Adipose tissue (tissue), 3 donors: ENCODE results near the gene ANAPC1. TPM values are rescaled to one million over a fixed set of nuclear protein-coding genes. Genes with fewer than 3 reads are reported as not detected.
"Not testable (repeated sequence)": the region's sequence is repeated elsewhere in the genome, so short reads cannot be mapped to it uniquely, and the experiment has no call there.

Source experiments
- H3K27ac ChIP-seq: one replicate; pipeline ENCODE4 v1.5.1; 2013; ENCODE audit warnings: low read depth, low read length
- WGBS, 3 donors: extraction: QIAGEN DNeasy Blood & Tissue Kit; methylation state at CpG; one replicate each; pipeline ENCODE4 v1.1.7; 2013; 5-methylcytosine and 5-hydroxymethylcytosine counted together
- polyA plus RNA-seq, 3 donors: library from polyadenylated mRNA; stranded (reverse); fragments of 200-250 nt; gene quantifications; one replicate each; pipeline ENCODE4 v1.2.3, GENCODE V29; 2013
- donor health status: healthy with polysubstance abuse.
- donor health status: Bipolar disorder and iron deficiency.
- donor health status: healthy.

The ANAPC1 gene
- polyA plus RNA-seq, 3 donors: 5.7 to 9.6 (median 6.4) TPM

DNA sequence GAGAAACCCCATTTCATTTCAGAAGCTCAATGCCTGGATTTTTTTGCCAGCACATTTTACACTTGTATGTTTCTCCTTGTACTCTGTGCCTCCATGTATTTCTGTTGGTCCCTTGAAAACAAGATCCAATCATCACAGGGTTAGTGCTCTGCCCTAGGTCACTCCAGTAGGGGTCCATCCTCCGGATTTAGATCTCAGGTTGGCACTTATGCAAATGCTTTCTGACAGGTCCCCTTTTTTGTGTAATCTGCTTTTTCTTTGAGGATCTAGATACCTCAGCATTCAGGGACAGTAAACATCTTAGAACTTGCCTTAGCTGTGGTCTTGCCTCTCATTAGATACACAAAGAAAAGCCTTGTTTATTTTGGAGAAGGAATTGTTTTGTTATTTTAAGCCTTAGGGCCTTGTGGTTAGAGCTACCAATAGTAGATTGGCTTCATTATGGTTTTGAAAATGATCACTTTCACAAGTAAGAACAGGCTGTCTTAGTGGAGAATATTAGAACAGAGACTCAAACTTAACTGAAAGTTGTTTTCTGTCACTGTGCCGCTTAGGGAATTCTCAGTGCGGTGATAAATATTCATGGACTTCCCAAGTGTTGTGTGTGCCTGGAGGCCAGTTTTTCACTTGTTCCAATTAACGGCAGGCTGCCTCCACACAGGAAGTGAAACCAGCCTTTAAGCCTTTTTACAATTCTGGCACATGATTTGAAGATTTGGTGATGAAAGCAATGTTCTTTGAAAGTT, 22.2 kb upstream of the ANAPC1 start:
- WGBS, 3 donors: 17 to 23% (median 21%) methylated on average over 4 of the region's 4 CpGs
- H3K27ac ChIP-seq: no peak overlapping the region

DNA sequence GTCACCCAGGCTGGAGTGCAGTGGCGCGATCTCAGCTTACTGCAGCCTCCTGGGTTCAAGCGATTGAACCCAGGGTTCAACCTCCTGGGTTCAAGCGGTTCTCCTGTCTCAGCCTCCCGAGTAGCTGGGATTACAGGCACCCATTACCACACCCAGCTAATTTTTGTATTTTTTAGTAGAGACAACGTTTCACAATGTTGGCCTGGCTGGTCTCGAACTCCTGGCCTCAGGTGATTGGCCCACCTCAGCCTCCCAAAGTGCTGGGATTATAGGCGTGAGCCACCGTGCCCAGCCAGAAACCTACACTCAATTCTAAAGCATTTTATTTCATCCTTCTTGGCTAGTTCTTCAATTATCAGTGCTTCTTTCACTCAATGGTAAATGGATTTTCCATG, 21.5 kb upstream of the ANAPC1 start:
- 96 to 99% (median 97%) methylated on average over 9 of the region's 9 CpGs for WGBS, 3 donors
- not testable (repeated sequence) for H3K27ac ChIP-seq

DNA sequence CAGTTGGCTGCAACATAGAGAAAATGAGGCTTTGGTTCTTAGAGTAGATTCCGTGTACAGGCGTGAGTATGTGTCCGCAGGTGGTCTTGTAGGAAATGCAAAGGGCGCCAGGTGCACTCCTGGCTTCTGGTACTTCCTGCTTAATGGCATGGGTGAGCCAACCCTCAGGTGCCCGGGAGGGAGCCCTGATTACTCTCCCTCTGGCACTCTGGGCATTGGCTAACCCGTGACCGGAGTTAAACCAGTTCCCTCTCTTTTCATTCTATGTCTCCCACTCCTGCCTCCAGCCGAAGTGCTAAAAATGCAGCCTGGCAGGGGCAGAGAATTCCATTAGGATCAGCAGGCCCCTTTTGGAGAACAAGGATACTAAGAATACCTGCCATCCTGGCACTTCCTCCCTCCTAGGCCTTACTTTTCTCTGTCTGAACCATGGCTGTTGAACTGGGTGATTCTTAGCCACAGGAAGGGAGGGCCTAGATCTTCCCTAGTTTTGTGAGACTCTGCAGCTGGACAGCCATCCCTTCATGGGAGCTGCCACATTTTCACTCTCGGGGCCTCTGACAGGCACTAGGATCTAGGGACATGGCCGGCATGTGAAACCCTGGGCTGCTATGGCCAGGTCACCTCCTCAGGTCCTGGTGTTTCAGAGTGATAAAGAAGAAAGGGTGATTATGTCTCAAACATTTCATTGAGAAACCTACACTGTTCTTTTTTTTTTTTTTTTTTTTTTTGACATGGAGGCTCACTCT, 20.9 kb upstream of the ANAPC1 start:
- no peak overlapping the region for H3K27ac ChIP-seq
- whole genome bisulfite sequencing, 3 donors: 90 to 94% (median 92%) methylated on average over 10 of the region's 10 CpGs

DNA sequence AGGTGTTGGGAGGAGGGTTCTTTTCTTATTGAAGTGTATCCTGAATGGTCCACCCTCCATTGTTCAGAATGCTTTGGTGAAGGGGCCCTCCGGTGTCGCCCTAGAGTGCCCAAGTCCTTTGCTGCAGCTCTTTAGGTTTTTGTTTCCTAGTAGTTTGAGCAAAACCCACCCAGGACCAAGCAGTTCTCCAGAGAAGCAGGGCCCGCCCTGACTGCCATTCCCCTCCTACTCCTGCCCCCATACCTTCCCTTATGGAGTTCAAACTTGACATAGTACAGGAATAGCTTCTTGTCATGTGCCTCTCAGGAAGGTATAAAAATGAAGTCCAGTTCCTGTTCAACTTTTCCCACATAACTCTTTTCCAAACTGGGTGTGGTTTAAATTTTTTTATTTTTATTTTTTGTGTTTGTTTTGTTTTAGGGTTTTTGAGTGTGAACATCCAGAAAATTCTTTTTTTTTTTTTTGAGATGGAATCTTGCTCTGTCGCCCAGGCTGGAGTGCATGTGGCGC, 20.0 kb upstream of the ANAPC1 start:
- H3K27ac ChIP-seq: no peak overlapping the region
- 83 to 91% (median 83%) methylated on average over 5 of the region's 5 CpGs for WGBS, 3 donors

DNA sequence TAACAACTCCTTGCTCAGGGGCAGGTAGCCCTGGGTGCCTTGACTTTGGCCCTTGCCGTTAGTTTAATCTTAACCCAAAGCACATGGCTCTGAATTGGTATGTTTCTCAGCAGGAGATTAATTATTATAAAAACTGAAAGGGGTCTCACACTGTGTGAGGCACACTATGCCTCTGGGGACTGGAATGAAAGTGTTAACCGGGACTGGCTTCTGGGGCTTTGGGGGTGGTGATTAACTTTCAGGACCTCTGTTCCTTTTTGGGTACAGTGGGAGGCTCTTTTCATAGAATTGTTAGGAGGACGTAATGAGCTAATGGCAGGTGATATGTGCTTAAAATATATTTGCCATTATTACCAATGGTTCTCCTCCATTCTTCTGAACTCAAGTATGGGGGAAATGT, 19.5 kb upstream of the ANAPC1 start:
- WGBS, 3 donors: 69 to 86% (median 72%) methylated on average over 3 of the region's 3 CpGs
- H3K27ac ChIP-seq: no peak overlapping the region

DNA sequence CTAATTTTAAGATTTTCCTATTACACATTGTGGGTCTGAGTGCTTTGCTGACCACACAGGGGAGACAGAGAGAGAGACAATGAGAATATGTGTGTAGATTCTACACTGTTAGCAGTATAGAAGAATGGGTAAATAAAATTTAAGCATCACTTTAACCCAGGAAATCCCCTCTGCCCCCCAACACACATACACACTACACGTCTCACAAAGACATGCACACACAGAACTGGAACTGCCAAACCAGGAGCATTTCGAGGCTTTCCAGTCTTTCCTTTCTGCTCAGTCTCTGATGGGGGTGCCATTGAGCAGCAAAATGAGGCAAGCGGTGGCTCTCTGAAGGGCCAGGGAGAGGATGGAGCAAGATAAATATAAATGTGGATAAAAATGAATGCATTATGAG, 16.9 kb upstream of the ANAPC1 start:
- H3K27ac ChIP-seq: no peak overlapping the region
- 23 to 34% (median 25%) methylated on average over 3 of the region's 3 CpGs for WGBS, 3 donors

DNA sequence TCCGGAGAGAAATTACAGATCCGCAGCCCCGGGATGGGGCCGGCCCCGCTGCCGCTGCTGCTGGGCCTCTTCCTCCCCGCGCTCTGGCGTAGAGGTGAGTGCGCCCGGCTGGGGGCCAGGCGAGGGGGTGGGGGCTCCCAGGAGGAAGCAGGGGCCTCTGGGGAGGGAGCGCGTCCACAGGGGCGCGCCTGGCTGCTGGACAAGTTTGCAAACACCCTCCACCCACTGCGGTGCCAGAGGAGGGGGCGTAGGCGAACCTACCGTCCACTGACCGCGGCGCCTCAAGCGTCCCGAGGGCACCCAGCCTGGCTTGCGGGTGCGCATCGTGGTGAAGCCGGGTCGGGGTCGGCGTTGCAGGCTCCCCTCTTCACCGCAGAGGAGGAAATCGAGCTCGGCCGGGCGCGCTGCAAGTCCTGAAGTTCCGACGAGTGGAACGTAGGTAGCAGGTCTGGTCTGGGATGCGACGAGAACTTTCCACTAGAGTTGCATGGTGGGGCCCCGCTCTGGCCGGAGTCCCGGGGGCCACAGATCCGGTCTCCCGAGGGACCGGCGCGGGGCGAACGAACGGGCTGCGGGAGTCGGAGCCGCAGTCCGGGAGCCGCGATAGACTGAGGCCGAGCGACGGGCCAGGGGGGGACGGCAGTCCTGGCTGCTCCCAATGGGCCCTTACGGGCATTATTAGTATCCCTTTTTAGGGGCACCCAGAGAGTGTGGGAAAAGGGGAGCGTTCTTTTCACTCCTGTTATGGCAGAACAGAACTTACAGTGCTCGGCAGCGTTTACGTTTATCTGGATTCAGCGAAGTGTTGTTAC, 14.9 kb upstream of the ANAPC1 start:
- WGBS, 3 donors: 0 to 1% (median 1%) methylated on average over 63 to 69 of the region's 70 CpGs
- no peak overlapping the region for H3K27ac ChIP-seq

DNA sequence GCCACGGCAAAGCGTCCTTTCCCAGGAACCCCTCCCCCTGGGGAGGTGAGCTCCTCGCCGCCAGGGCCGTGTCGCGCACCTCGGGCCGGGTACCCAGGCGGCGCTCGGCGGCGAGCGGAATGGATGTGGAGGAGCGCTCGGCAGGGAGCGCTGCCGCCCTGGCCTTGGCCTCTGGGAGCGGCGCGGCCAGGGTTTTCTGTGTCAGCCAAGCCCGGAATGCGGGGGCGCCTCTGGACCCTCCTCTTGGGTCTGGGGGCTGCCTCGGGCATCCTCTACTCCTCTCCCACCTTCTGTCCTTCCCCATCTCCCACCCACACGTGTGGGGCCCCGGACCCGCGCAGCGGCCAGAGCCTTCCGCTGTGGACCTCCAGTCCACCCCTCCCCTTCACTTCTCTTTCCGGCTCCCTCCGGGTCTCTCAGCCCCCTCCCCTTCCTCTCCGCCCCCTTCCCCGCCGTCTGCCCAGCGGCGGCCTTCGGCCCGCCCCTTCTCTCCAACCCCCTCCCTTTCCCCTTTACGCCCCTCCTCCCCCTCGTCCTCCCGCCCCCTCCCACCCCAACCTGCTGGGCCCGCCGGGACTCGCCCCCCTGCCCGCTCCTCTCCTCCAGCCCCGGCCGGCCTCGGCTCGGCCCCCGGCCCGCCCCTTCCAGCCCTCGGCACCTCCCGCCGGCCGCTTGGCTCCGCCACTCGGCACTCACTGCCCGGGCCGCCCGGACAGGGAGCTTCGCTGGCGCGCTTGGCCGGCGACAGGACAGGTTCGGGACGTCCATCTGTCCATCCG, 14.1 kb upstream of the ANAPC1 start, which contains the start of gene MERTK:
Gene MERTK, plus strand, starts transcription at position 684 of the 779 bp plus-strand sequence. CDS start 129 bp downstream, outside the sequence.
- WGBS, 3 donors: 0 to 1% (median 1%) methylated on average over 57 to 71 of the region's 71 CpGs

DNA sequence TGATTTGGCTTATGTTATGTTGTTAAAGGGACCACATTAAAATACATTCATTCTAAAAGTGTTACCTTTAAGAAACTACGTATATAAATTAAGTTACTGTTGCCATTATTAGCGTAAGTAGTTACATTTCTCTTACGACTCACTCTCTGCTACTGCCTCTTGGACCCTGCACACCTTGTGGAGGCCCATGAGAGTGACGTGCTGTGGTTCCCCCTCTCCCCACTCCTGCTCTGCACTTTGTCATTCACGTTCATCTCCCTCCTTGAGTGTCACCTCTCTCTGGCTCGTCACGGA, 13.6 kb upstream of the ANAPC1 start:
- WGBS, 3 donors: 3 to 7% (median 3%) methylated on average over 7 of the region's 7 CpGs
- H3K27ac ChIP-seq: no peak overlapping the region

More for the DNA sequence above, 14.1 kb upstream of the ANAPC1 start, which contains the start of gene MERTK:
- H3K27ac ChIP-seq: no peak within 1 kb of the TSS

DNA sequence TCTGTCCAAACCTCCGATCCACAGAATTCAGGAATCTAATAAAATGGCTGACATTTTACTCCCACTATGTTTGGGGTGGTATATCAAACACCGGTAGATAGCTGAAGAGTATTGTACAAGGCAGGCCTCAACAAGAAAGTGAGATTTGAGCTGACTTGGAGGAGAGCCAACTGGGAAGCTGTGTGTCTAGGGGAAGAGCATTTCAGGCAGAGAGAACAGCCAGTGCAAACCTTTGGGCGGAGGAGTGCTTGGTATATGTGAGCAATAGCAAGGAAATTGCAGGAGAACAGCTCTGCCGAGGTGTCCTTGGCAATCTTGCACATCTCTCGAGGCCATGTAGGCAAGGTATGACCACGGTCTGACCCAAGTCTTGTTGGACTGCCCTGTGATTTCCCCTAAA, 12.6 kb upstream of the ANAPC1 start:
- 86 to 87% (median 87%) methylated on average over 6 of the region's 6 CpGs for WGBS, 3 donors
- no peak overlapping the region for H3K27ac ChIP-seq

DNA sequence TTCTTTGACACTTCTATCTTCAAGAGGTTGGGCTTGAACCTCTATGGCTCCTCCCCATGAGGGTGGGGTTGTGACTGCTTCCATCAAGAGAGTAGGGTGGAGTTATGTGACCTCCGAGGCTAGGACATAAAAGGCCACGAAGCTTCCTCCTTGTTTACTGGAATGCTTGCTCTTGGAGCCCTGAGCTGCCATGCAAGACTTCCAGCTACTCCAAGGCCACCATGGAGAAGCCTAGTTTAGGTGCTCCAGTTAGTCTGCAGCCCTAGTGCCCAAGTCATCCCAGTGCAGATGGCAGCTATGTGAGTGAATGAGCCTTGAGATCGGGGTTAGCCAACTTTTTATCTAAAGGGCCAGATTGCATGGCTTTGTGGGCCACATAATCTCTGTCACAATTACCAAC, 12.0 kb upstream of the ANAPC1 start:
- H3K27ac ChIP-seq: no peak overlapping the region
- WGBS, 3 donors: 47 to 57% (median 54%) methylated on average over 3 of the region's 3 CpGs

DNA sequence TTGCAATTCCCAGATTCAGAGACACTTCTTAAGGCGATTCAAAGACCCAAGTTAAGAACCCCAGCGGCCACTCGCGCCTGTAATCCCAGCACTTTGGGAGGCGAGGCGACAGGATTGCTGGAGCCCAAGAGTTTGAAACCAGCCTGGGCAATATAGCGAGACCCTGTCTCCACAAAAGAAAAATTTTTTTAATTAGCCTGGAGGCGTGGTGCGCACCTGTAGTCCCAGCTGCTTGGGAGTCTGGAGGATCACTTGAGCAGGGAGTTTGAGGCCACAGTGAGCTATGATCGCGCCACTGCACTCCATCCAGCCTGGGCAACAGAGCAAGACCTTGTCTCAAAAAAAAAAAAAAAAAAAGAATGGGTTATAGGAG, 585 bp upstream of the ANAPC1 start:
- 8 to 18% (median 18%) methylated on average over 11 of the region's 11 CpGs for WGBS, 3 donors
- H3K27ac ChIP-seq: no peak overlapping the region

DNA sequence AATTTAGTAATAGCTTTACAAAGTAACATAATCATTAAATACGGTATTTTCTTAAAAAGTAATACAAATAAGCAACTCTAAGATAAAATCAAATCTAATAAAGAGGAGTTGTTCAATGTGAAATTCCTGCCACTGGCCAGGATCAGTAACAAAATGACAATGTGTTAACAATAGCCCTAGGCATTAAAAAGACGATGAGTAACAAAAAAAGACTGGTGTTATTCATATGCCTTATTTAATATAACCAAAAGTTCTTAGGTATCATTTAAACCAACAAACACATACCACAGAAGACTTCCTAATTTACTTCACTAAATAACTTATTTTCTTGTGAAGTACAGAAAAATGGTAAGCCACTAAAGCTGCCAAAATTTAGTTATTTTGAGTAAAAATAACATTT, 11.2 kb downstream of the ANAPC1 start:
- WGBS, 3 donors: 94 to 96% (median 95%) methylated on average over 2 of the region's 2 CpGs
- H3K27ac ChIP-seq: not testable (repeated sequence)

DNA sequence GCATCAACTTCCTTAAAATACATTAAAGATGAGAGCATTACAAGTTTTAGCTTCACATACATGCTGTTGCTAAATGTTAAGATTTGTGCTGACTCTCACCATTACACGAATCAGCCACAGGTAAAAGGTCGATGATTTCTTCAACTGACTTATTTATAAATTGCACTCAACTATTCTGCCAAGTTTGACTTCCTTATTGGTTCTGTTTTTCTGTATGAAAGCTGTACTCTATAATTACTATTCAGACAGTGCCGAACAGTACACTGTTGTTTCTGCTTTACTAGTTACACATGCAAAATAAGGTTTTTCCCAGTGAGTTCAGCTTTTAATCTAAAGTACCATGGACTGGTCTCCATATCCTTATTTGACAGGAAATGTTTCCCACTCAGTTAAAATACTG, 18.9 kb downstream of the ANAPC1 start:
- not testable (repeated sequence) for H3K27ac ChIP-seq
- 40 to 54% (median 44%) methylated on average over 1 to 2 of the region's 3 CpGs for WGBS, 3 donors

DNA sequence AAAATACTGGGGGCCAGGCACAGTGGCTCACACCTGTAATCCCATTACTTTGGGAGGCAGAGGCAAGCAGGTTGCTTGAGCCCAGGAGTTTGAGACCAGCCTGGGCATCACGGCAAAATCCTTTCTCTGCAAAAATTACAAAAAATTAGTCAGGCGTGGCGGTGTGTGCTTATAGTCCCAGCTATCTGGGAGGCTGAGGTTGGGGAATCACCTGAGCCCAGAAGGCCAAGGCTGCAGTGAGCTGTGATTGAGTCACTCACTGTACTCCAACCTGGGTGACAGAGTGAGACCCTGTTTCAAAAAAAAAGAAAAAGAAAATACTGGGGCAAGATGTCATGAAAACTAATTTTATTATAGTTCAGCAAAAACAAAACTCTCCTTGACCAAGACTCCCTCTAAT, 24.0 kb downstream of the ANAPC1 start:
- WGBS, 3 donors: 33 to 73% (median 68%) methylated on average over 3 of the region's 3 CpGs

DNA sequence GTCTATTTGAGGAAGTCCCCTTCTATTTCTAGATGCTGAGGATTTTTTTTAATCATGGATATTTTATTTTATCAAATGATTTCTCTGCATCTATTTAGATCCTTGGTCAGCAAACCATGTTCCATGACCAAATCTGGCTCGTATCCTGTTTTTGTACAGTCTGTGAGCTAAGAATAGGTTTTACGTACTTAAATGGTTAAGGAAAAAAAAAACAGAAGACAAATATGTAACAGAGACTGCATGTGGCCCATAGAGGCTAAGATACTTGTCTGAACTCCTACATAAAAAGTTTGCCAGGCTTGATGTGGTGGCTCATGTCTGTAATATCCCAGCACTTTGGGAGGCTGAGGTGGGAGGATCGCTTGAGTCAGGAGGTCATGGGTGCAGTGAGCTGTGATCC, 31.4 kb downstream of the ANAPC1 start:
- H3K27ac ChIP-seq: not testable (repeated sequence)

More for the DNA sequence above, 24.0 kb downstream of the ANAPC1 start:
- not testable (repeated sequence) for H3K27ac ChIP-seq

DNA sequence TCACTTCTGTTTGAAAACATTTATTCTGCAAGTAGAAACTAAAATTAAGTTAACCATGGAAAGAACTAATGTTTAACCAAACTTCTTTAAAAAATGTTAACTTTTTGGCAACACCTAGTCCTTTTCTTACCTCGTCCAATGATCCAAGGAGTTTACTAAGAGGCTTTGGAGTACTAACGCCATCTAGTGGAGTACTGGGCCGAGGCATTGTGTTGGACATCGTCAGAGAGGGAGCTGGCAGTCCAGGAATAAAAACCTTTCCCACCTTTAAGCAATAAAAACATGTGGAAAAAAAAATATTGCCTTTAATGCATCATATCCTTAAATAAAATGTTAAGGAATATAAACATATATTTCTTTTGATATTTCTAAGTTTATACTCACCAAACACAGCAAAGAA, 33.3 kb downstream of the ANAPC1 start:
- 5 to 24% (median 15%) methylated on average over 4 of the region's 4 CpGs for WGBS, 3 donors
- H3K27ac ChIP-seq: not testable (repeated sequence)

More for the DNA sequence above, 31.4 kb downstream of the ANAPC1 start:
- 78 to 93% (median 89%) methylated on average over 3 of the region's 3 CpGs for WGBS, 3 donors

DNA sequence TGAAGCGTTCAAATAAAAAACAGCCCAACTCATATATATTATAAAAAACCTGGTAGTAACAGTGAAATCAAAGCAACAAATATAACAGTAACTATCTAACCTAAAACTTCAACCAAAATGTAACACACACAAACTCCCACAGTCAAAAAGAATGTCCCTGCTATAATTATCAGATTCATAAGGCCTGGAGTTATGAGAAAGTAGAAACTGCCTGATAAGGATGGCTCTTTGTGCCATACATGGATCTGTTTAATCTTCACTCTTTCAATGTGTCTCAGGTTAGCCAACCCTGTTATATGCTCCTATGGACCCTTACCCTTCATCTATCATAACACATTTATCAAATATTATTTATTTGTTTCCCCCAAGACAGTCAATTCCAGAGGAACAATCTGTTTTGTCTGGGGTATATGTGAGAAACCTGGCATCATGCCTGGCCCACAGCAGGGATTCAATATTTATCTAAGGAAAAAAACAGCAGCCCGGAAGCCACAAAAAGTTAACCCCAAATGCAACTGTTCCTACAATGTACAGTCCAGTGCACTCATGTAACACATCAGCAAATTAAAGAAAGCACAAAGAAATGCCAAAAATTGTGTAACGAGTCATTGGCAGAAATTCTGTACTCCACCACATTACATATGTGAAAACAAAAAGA, 44.2 kb downstream of the ANAPC1 start:
- H3K27ac ChIP-seq: not testable (repeated sequence)

More for the DNA sequence above, 44.2 kb downstream of the ANAPC1 start:
- WGBS, 3 donors: 22 to 57% (median 53%) methylated on average over 2 to 3 of the region's 3 CpGs
